GM21723 (cell line): ENCODE data around the gene DOK7.

Source experiments
- ATAC-seq: cut with Tn5 transposase; IDR thresholded peaks from one replicate; pipeline ENCODE4 v1.9.1; 2021; ENCODE audit warnings: mild to moderate bottlenecking, moderate library complexity; ENCODE audit not compliant: unreplicated experiment

Gene DOK7

GRCh38 chr4:3518941-3519340 lies 55.8 kb downstream of the DOK7 start:
- ATAC-seq, result no peak

GRCh38 chr4:3519468-3520264 lies 56.6 kb downstream of the DOK7 start:
- no peak for ATAC-seq

- no peak for ATAC-seq
Observed at GRCh38 chr4:3520276-3520675, 57.2 kb downstream of the DOK7 start.

- ATAC-seq, result no peak
Observed at GRCh38 chr4:3520796-3521600, 57.9 kb downstream of the DOK7 start.

- no peak for ATAC-seq
Observed at GRCh38 chr4:3521621-3522325, 58.7 kb downstream of the DOK7 start.

- ATAC-seq, result no peak
Observed at GRCh38 chr4:3522326-3522640, 59.2 kb downstream of the DOK7 start.

- no peak for ATAC-seq
Observed at GRCh38 chr4:3522651-3523050, 59.5 kb downstream of the DOK7 start.

- ATAC-seq, result no peak
Observed at GRCh38 chr4:3523146-3523627, 60.1 kb downstream of the DOK7 start.

- no peak for ATAC-seq
Observed at GRCh38 chr4:3523628-3524221, 60.6 kb downstream of the DOK7 start.

- ATAC-seq, result no peak
Observed at GRCh38 chr4:3524349-3524748, 61.2 kb downstream of the DOK7 start.

GRCh38 chr4:3524920-3525319 lies 61.8 kb downstream of the DOK7 start:
- ATAC-seq, result no peak

- no peak for ATAC-seq
Observed at GRCh38 chr4:3525532-3526430, 62.7 kb downstream of the DOK7 start.

- no peak for ATAC-seq
Observed at GRCh38 chr4:3526456-3526855, 63.4 kb downstream of the DOK7 start.

GRCh38 chr4:3527101-3527913 lies 64.2 kb downstream of the DOK7 start:
- ATAC-seq, result no peak

- no peak for ATAC-seq
Observed at GRCh38 chr4:3527914-3528876, 65.1 kb downstream of the DOK7 start.

GRCh38 chr4:3529363-3529762 lies 66.3 kb downstream of the DOK7 start:
- no peak for ATAC-seq

- no peak for ATAC-seq
Observed at GRCh38 chr4:3530051-3530450, 66.9 kb downstream of the DOK7 start.

- ATAC-seq, result no peak
Observed at GRCh38 chr4:3530663-3531254, 67.7 kb downstream of the DOK7 start.
